GOT3 (cell line): ENCODE measurements around the gene FRMD8.
A peak's percentile ranks its signal among the peaks of the same experiment; 100 is the strongest.

Source experiments
- DNase-seq: peaks from one replicate; lab custom pipeline; 2025; ENCODE audit warnings: mixed read lengths; lab: John Stamatoyannopoulos, UW

The FRMD8 gene

DNA sequence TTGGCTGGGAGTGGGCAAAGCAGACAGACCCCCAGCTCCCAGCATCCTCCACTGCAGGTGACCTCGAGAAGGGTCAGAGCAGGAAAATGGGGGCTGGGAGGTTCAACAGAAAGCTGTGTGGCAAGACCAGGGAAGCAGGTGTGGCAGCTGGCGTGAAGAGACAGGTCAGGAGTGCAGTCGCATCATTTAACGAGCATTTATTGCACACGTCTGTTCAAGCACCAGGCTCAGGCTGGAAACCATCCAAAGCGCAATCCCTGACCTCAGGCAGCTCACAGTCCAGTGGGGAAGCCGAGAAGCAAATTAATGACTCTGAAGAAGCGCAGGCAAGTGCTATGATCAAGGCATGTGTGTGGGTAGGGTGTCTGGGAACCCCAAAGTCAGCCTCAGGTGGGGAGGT is 11.4 kb upstream of the FRMD8 start:
- no peak for DNase-seq

- no peak for DNase-seq
These were observed 10.2 kb upstream of the FRMD8 start for GRCh38 chr11:65376138-65376713.

- no peak for DNase-seq
These were observed 9.4 kb upstream of the FRMD8 start for GRCh38 chr11:65377036-65377435.

DNA sequence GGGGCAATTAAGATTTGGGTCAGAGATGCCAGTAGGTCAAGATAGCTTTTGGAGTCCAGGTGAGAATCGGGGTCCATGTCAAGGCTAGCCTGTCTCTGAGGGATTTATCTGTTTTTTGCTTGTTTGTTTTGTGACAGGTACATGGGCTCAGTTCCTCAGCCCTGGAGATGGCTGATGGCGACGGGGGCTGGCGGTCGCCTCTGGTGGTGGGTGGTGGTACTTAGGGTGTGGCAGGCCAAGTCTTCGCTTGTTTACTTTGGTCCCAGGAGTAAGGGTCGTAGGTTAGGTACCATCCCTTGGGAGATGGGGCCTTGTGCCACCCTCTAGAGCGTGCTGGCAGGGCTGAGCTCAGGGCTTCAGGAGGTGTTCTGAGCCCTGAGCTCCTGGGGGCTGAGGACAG is 8.7 kb upstream of the FRMD8 start:
- DNase-seq: no peak

DNA sequence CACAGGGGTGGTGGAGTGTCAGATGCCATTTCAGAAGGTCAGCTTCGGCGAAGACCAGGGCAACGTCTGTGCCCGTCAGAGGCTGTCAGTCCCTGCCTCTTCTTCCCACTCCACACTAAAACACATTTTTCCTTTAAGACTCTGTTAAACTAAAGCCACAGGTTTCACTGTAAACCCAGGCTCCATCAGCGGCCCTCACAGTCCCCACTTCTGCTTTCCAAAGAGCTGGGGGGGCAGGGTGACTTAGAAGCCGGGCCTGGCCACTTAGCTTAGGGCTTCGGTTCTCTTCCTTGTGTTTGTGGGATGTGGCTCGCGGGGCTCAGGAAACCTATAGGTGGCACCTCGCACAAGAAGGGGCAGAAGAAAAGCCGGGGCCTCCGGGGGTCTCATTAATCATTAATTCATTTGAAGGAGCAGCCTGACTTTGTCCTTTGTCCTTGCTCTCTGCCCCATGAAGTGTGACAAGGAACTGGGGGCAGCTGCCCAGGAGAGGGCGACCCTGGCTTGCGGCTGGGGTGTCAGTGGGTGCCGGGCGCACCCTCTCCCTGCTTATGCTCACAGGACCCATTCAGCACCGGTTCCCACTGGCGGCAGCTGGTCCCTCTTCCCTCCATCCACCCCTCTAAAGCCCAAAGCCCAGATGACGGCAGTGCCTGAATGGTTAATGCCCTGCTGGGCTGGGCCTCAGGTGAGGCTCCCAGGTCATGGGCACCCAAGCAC is 8.1 kb upstream of the FRMD8 start:
- no peak for DNase-seq

GRCh38 chr11:65378928-65379638 is 7.4 kb upstream of the FRMD8 start:
- no peak for DNase-seq

DNA sequence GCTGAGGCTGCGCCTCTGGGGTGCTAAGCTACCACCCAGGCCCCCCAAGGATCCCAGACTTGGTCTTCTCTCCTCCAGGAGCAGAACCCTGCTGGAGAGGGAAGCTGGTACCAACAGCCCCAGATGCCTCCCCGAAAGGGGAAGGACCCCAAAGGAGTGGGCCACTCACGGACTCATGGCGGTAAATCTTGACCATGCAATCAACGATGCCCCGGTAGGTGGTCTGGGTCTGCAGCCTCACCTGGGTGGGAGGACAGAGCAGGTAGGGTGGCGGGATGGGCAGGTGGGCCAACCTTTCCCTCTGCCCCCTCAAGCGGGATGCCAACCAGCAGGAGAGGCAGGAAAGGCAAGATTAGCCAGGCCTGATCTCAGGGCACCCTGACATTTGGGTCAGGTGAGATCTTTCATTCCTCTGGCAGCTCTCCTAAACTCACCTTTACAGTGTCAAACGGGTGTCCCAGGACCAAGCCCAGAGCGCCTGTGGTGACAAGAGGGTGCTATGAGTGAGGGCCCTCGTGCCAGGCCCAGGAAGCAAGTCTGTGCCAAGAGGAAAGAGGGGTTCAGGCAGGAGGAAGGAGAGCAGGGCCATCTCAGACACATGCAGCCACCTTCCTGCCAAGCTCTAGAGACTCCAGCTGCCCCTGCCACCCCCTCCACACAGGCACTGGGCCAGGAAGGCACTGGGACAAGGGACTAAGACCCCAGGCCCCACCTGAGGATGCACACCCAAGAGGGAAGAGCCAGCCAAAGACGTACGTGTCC is 6.6 kb upstream of the FRMD8 start:
- DNase-seq: no peak

GRCh38 chr11:65380460-65381119 is 5.8 kb upstream of the FRMD8 start:
- no peak for DNase-seq

GRCh38 chr11:65381716-65382032 is 4.8 kb upstream of the FRMD8 start:
- DNase-seq: no peak

GRCh38 chr11:65382033-65382803 is 4.2 kb upstream of the FRMD8 start, which contains the start of gene SLC25A45:
Gene SLC25A45, minus strand, starts transcription at chr11:65382646. Its CDS starts 695 bp downstream, at chr11:65381951.
- DNase-seq: peak; percentile 91

GRCh38 chr11:65382804-65383368 is 3.6 kb upstream of the FRMD8 start:
- no peak for DNase-seq

DNA sequence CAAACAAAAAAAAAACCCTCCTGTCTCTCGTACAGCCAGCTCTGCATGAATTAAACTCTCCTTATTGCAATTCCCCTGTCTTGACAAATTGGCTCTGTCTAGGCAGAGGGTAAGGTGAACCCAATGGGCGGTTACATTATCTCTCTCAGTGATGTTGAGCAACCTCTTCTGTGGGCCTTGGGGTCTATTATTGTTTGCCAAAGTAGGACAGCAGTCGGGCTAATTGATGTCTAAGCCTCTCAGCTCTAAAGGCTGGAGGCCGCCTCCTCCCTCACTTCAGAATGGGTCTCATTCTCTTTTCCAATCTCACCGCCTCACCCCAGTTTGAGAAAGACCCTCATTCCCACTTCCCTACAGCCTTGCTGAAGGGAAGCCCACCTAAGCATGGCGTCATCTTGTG is 2.7 kb upstream of the FRMD8 start:
- no peak for DNase-seq

DNA sequence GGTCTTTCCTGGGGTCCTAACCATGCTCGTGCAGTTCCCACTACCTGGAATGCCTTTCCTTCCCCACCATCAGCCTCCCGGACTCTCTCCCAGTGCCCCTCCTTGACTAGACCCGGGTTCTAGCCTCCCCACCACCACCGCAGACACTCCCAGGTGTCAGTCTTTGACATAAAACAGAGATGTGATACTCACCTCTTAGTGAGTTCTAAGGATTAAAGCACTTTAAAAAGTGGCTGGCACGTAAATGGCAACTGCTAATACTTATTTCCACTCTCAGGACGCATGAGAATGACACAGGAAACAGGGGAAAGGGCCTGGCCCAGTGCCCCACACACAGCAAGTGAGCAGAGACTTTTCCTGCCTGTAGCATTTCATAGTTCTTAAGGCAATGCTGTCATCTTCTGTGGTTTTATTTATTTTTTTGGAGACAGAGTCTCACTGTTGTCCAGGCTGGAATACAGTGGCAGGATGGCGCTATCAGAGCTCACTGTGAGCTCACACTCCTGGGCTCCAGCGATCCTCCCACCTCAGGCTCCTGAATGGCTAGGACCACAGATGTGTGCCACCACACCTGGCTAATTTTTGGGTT is 2.0 kb upstream of the FRMD8 start:
- no peak for DNase-seq

GRCh38 chr11:65388731-65389130 is 2.3 kb downstream of the FRMD8 start:
- DNase-seq: no peak

- DNase-seq: no peak
These were observed 3.0 kb downstream of the FRMD8 start for GRCh38 chr11:65389294-65389980.

DNA sequence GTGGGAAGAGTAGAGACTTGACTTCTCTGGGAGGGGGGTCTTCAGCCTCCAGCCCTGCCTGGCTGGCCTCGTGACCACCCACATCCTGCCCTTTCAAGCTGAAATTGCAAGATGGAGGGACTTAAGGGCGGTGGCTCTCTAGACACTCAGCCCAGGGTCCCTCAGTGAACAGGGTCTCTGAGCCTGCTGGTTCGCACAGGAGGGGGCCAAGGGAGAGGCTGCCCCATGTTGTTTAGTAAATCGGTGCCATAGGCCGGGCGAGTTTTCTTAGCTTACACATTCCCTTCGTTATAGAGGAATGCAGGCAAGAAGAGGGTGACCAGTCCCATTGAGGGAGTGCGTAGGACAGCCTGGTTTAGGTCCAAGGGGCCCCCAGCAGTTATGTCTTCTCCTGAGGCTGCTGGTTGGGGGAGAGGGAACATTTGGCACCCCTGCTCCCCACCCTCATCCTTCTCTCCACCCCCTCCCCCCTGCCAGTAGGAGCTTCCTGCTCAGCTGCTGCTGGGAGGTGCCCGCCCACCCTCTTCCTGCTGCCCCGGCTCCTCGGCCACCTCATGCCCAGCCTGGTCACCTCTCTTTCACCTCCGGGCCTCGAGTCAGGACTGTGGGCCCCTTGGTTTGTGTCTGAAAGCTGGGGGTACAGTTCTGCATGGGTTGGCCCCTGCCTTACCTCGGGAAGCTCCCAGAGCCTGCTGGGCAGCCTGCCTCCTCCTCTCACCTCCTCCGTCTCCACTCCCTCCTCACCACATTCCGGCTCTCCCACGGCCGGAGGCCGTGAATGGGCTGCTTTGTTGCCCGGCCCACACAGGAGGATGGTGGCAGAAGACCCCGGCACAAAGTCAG is 3.9 kb downstream of the FRMD8 start:
- no peak for DNase-seq

DNA sequence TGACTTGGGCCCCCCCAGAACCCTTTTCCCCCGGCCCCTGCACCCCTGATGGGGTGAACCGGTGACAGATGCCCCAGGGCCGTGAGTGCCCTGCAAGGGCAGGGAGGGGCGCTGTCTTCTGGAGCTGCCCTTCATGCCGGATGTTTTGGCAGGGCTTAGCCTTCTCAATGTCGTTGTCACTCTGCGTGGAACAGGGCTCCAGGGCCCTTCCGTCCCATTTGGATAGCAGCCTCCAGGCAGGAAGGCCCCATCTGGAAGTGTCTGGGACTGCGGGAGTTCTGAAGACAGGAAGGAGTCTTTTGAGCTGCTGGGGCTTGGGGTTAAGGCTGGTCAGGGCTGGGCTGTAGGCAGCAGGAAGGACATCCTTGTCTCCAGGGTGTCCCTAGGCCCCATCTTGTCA is 4.6 kb downstream of the FRMD8 start:
- DNase-seq: no peak

GRCh38 chr11:65392186-65392829 is 5.9 kb downstream of the FRMD8 start:
- no peak for DNase-seq

- DNase-seq: no peak
These were observed 6.5 kb downstream of the FRMD8 start for GRCh38 chr11:65392899-65393298.
